ENCODE results near the gene INSRR. TPM values are rescaled to one million over a fixed set of nuclear protein-coding genes. Genes with fewer than 3 reads are reported as not detected.
A peak's percentile ranks its signal among the peaks of the same experiment; 100 is the strongest.

INSRR gene
- total RNA-seq, 1 experiment from 2014 or later, result not detected

DNA sequence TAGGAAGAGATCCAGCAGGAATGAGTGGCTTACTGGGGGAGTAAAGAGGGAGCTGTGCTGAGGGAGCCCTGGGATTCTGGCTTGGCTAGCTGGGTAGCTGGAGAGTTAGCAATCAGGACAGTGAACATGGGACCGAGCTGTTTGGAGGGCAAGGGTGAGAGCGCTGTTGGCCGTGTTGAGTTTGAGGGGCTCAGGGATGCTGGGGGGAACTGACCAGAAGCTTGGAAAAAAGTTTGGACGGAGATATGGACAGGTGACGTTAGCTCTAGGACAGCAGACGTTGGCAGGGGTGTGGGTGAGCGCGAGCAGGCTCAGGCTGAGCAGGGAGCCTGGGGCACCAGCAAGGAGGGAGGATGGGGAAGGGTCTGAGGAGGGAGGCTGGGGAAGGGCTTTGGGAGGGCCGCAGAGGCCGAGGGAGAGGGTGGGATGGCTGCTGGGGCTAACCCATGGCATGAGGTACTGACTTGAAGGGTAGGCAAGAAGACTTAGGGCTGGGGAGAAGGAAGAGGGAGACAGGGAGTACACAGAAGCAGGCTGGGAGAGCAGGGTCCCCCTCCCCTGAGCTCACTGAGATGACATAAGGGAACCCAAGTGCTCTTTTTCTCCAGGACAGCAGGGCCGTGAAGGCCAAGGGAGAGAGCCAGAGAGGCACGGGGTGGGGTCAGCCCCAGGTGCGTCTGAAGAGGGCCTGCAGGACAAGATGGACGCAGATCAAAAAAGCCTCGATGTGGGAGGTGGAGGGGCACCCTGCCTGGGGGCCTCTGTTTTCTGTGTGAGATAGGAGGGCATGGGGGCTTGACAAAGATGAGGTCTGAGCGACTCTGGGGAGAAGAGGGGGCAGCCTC, 50.5 kb downstream of the INSRR start:
- Histone ChIP-seq H3K4me3 (no peak overlapping the region), H3K27me3 (no peaks in the 10 kb centered on the region), H3K27ac (no peak overlapping the region), H3K9me3 (replicated peaks) (no peaks in the 10 kb centered on the region), H3K36me3 (no peaks in the 10 kb centered on the region), H3K4me1 (no peaks in the 10 kb centered on the region)
- no peak for DNase-seq

DNA sequence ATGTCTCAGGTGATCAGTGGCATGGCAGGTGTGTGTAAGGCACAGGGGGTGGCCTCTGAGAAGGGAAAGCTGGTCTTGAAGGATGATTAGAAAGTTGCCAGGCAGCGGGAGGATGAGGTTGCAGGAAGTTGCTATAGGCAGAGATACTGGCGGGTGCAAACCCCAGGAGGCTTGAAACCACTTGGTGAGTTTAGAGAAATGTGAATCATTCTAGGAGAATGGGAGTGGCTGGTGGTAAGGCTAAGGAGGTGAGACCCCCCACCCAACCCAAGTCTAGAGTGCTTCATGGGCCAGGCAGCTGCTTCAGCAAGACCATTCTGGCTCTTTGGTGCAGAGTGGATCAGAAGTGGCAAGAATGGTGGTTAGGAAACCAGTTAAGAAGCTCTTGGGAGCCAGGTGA, 51.3 kb downstream of the INSRR start:
- Histone ChIP-seq H3K9me3 (replicated peaks) (no peaks in the 10 kb centered on the region), H3K4me1 (no peaks in the 10 kb centered on the region), H3K36me3 (no peaks in the 10 kb centered on the region), H3K27me3 (no peaks in the 10 kb centered on the region), H3K27ac (no peak overlapping the region), H3K4me3 (no peak overlapping the region)
- DNase-seq, result no peak

DNA sequence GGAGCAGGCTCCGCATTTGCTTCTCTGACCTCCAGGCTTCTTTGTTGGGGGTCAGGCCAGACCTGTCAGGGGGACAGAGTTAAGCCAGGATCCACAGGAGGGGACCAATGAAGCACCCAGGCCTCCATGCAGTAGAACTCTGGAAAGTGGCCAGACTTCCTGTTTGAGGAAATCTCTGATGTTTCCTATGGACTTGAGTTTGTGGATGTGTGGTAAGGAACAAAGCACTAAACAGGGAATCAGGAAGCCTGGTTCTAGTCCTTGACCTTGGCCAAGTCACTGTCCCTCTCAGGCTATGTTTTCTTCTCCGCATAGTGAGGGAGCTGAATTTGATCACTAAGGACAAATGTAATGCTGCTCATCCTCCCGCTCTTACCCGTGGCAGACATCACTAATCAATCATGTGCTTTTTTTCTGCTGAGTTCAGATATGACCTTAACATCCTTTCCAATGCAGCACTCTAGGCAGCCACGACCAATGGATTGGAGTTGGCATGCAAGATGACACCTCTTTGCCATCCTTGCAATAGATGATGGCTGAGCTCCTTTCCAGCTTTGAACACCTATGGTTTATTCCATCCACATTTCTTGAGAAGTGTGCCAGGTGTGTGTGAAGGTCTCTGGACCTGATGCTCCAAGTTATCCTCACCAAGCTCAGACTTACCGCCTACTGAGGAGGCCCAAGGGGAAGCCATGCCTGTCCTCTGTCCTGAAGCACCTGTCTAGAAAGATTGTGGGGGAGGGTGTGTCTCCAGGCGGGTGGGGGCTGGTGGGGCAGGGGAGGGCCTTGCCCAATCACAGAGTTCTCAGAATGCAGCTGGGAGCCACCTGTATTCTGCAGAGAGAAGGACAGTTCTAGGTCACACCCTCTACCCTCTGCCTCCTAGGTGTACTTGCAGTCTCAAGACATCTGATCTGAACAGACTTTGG, 52.1 kb downstream of the INSRR start:
- Histone ChIP-seq H3K9me3 (replicated peaks) (no peaks in the 10 kb centered on the region), H3K27me3 (no peaks in the 10 kb centered on the region), H3K36me3 (no peaks in the 10 kb centered on the region), H3K4me1 (no peaks in the 10 kb centered on the region), H3K27ac (no peak overlapping the region), H3K4me3 (no peak overlapping the region)
- no peak for DNase-seq

DNA sequence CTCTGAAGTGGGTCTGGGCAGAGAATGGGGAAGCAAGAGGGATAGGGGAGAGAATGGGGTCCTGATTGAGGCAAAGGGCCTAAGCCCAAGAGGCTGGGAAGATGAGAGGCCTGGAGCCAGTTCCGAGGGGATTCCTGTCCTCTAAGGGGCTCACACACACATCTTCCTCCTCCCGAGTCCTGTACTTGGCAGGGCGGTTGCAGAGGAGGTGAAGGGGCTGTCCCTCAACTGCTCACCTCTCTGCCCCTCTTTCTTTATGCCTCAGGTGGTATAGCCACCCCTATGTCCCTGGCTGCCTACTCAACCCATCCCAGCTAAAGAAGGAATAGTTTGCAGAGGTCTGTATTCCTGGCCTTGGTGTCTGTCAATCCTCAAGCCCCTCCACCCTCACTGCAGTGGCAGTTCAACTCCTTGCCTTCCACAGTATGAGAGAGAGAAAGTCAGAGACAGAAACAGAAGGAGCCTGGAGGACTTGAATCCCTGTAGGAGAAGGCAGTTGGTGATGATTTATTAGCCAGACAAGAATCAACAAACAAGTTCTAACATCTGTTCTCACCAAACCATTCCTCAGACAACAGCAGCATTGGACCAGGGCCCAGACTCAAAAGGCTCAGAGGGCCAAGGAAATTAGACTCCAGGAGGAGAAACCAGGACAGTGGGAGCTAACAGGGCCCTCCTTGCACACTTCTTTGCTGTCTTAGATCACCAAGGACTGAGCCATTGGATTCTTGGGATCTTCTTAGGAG, 53.0 kb downstream of the INSRR start:
- H3K27me3 ChIP-seq, result no peaks in the 10 kb centered on the region
- peak in 1 of 2 experiments; percentile 13 for DNase-seq
- H3K36me3 ChIP-seq, result 0 out of 2 replicates have a peak, but pooled peaks cover 5% of the 10 kb centered on the region
- H3K4me3 ChIP-seq, result no peak overlapping the region
- H3K27ac ChIP-seq, result no peak overlapping the region
- no peaks in the 10 kb centered on the region for H3K9me3 ChIP-seq (replicated peaks)
- no peaks in the 10 kb centered on the region for H3K4me1 ChIP-seq

DNA sequence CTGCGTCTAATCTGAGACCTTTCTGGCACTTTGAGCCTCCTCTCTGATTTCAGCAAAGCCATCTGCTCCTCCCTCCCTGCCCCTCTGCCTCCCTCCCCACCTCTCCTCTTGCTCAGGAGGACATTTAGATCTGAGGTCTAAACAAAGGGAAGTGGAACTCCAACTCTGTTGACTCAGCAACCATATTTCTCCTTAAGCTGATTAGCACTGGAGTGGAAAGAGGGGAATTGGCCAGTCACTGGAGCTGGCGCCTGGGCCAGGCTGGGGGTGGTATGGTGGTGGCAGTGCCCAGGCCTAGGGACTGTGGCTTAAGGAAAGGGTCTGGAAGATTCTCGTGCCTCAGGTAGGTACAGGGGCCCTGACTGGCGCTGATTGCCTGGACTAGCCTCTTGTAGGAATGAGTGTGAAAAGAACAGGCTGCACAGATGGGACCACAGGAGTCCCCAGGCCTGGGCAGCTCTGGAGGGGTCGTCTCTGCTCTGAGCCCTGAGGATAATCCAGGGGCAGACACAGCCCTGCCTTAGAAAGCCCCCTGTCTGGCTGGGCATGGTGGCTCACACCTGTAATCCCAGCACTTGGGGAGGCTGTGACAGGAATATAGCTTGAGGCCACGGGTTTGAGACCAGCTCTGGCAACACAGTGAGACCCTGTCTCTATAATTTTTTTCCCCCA, 54.2 kb downstream of the INSRR start:
- no peak for DNase-seq
- H3K4me1 ChIP-seq, result no peaks in the 10 kb centered on the region
- H3K27me3 ChIP-seq, result no peaks in the 10 kb centered on the region
- no peak overlapping the region for H3K4me3 ChIP-seq
- no peak overlapping the region for H3K27ac ChIP-seq
- peaks cover 16% of the 10 kb centered on the region for H3K36me3 ChIP-seq
- H3K9me3 ChIP-seq (replicated peaks), result no peaks in the 10 kb centered on the region

DNA sequence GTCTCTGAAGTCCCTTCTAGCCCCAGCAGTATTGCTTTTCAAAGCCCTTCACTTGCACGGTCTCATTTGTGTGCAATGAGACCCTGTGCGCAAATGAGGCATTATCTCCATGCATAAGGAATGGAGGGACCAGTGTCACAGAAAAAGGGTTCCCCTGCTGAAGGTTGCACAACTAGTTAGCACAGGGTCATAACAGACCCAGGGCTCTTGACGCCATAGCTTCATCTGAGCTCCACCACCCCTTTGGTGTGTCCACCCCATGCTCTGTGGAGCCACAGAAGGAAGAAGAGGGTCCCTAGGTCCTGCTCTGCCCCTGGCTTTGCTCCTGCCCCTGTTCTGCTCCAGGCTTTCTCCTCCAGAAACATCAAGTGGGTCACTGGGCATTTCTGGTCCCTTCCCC, 54.9 kb downstream of the INSRR start:
- peaks cover 23% of the 10 kb centered on the region for H3K36me3 ChIP-seq
- H3K27ac ChIP-seq, result no peak overlapping the region
- no peak overlapping the region for H3K4me3 ChIP-seq
- no peak for DNase-seq
- H3K4me1 ChIP-seq, result no peaks in the 10 kb centered on the region
- H3K27me3 ChIP-seq, result no peaks in the 10 kb centered on the region
- no peaks in the 10 kb centered on the region for H3K9me3 ChIP-seq (replicated peaks)

DNA sequence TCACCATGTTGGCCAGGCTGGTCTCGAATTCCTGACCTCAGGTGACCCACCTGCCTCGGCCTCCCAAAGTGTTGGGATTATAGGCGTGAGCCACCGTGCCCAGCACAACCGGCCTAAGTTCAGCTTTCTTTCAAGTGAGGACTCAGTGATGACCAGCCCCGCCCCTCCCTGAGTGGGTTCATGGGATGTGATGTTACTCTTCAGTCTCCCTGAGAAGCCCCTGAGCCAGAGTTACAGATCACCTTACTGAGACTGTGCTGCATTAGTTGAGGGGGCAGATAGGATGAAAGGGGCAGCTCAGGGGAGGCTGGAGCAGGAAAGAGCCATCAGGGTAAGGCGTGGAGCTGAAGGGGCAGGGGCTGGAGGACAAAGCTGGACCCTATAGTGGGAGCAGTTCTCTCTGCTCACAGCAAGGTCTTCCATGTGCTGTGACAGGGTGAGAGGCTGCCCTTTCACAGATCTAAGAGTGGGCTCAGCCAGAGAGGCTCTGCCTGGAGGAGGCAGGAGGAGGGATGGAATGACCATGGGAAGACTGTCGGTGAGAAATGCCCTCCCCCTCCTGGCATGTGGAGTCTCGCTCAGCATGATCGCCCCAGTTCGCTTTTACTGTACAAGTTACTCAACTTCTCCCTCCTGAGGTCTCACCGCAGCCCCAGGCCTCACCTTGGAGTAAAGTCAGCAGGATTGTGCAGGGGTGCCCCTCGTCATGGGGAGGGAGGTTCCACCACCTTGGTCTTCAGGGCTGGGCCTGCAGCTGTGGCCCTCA, 55.6 kb downstream of the INSRR start:
- no peak overlapping the region for H3K4me3 ChIP-seq
- H3K36me3 ChIP-seq, result peaks cover 27% of the 10 kb centered on the region
- H3K27ac ChIP-seq, result no peak overlapping the region
- H3K9me3 ChIP-seq (replicated peaks), result no peaks in the 10 kb centered on the region
- DNase-seq, result no peak
- H3K4me1 ChIP-seq, result no peaks in the 10 kb centered on the region
- H3K27me3 ChIP-seq, result no peaks in the 10 kb centered on the region

DNA sequence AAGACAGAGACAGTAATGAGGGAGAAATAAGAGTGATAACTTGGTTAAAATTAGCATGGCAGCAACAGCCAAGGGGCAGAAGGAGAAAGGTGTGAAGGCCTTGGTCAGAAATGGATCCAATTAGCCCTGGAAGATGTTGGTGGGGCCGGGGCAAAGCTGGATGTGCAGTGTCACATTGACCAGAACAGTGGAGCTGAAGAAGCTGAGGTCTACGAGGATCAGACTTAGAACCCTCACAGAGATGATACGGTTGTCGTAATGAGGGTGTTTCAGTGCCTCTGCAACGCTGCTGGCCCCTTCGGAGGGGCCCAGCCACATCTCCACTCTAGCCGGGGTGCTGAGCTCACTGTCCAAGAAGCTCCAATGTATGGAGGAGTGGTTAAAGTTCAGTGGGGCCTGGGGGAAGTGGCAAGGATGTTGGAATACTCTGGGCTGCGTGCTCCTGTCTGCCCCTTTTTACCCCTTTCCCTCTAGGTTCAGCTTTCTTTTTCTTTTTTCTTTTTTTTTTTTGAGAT, 56.4 kb downstream of the INSRR start:
- H3K36me3 ChIP-seq, result peaks cover 33% of the 10 kb centered on the region
- H3K4me1 ChIP-seq, result no peaks in the 10 kb centered on the region
- no peak overlapping the region for H3K27ac ChIP-seq
- H3K4me3 ChIP-seq, result no peak overlapping the region
- H3K9me3 ChIP-seq (replicated peaks), result no peaks in the 10 kb centered on the region
- H3K27me3 ChIP-seq, result no peaks in the 10 kb centered on the region
- no peak for DNase-seq

DNA sequence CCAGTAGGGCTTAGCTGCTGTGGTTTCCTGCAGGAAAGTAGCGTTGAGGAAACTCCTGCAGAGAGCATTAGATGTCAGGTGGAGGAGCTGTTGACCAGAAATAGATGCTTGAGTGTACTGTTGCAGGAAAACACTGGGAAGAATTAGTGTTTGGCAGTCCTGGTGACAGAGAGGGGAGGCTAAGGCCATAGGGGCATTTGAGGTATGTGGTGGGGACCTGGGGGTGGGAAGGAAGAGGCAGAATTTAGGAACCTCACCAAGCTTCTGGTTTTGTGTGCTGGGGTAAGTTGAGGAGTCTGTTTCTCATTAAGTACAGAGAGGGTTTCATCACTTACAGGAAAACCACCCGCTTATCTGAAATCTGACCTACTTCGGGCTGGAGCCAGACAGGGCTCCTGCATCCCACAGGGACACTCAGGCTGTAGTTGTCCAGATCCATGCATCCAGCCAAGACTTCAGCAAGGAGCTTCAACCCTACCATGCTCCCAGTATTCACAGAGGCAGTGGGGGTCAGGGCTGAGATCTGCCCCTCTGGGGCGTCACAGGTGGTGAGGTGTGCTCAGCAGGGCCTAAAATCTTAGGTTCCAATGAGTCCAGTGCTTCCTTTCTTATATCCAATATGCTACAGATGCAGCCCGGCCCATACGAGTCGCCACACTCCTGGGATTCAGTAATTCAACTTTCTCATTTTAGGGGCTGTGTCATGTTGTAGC, 57.4 kb downstream of the INSRR start:
- H3K4me1 ChIP-seq, result no peaks in the 10 kb centered on the region
- DNase-seq, result no peak
- no peak overlapping the region for H3K4me3 ChIP-seq
- no peaks in the 10 kb centered on the region for H3K27me3 ChIP-seq
- peaks cover 37% of the 10 kb centered on the region for H3K36me3 ChIP-seq
- no peak overlapping the region for H3K27ac ChIP-seq
- H3K9me3 ChIP-seq (replicated peaks), result no peaks in the 10 kb centered on the region

DNA sequence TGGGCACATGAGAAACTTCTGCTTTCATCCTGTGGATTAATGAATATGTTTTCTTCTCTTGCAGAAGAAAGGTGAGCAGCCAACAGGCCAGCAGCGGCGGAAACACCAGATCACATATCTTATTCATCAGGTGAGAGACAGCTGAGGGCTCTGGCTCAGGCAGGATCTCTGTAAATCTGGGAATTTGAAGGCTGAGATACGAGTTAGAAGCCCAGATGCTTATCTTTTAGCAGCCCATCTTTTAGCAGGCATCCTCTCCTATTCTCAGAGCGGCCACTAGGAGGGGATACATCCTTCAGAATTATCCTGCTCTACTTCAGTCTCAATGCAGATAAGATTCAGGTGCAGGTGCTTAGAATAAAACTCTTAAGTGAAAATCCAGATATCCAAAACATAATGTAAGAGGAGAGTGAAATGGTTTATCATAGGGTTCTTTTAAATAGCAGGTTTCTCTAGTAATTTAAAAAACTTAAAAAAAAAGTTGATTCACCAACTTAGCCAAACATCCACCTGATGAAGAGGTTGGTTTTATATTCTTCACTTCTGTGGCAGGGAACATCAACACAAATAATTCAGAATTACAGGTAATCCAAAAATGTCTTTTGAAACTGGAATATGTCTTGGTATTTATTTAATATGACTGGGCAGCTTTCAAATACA, 61.6 kb downstream of the INSRR start:
- Histone ChIP-seq H3K4me1 (no peaks in the 10 kb centered on the region), H3K36me3 (peaks cover 53% of the 10 kb centered on the region)
- peak; percentile 42 to 66 for DNase-seq

DNA sequence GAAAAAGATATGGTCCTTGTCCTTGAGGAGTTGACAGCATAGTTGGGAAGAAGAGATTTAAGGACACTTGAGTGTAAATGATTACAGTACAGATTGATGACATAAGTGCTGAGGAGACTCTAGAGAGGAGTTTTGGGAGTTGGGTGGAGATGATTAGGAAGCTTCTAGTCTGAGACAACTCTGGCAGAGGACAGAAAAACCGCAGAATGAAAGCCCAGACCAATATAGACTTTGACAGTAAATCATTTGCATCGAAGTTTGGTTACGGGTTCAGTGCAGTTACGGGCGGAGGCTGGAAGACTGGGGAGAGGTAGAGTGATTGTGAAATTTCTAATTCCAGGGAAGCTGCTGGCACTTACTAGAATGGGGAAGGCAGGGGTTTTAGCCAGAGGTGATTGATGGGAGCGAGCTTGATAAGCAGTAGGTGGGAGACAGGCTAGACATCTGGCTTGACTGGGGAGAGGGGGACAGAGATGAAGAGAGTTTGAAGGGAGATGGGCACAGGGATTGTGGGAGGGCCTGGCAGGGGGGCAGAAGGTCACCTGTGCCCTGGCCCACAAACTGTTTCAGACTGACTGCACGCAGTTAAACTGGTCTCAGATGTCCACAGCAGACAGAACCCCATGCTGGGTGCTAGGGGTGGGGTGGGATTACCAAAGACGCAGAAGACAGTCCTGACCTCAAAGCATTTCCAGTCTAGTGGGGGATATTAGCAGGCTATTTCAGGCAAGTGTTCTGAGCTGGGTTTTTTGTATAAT, 62.4 kb downstream of the INSRR start:
- no peaks in the 10 kb centered on the region for H3K4me1 ChIP-seq
- DNase-seq, result no peak

More for the DNA sequence above, 61.6 kb downstream of the INSRR start:
- Histone ChIP-seq H3K27me3 (no peaks in the 10 kb centered on the region), H3K4me3 (no peak overlapping the region), H3K27ac (no peak overlapping the region), H3K9me3 (replicated peaks) (no peaks in the 10 kb centered on the region)

DNA sequence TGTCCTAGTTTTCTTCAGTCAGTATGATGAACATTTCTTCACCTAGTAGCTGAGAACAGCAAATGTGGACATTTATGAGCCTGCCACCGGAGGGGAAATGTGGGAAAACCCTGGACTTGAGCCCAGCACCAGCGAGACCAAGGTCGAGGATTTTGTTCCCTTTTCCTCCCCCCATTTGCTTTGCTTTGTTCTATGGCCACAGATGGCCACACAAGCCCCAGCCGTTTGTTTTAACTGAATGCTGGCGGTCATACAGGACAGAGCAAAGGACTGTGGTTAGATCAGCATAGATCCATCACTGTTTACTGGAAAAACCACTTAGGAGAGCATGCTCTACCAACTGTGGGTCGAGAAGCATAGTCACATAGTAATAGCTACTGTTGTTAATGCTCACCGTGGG, 63.1 kb downstream of the INSRR start:
- no peaks in the 10 kb centered on the region for H3K4me1 ChIP-seq
- DNase-seq, result no peak
- H3K27ac ChIP-seq, result no peak overlapping the region
- no peaks in the 10 kb centered on the region for H3K27me3 ChIP-seq
- no peaks in the 10 kb centered on the region for H3K9me3 ChIP-seq (replicated peaks)
- H3K36me3 ChIP-seq, result peaks cover 57% of the 10 kb centered on the region
- no peak overlapping the region for H3K4me3 ChIP-seq

More for the DNA sequence above, 62.4 kb downstream of the INSRR start:
- H3K4me3 ChIP-seq, result no peak overlapping the region
- H3K27me3 ChIP-seq, result no peaks in the 10 kb centered on the region
- no peak overlapping the region for H3K27ac ChIP-seq
- no peaks in the 10 kb centered on the region for H3K9me3 ChIP-seq (replicated peaks)
- peaks cover 57% of the 10 kb centered on the region for H3K36me3 ChIP-seq

All from SJCRH30 (cell line).